DND-41 (cell line): Measurements from ENCODE around the gene SLC25A1.

Experiments used
- EZH2 ChIP-seq: IDR thresholded peaks from 3 replicates; pipeline ENCODE4 v1.6.1; 2012; ENCODE audit warnings: borderline replicate concordance, low read depth, mild to moderate bottlenecking, moderate library complexity, low read length, inconsistent platforms; ENCODE audit not compliant: severe bottlenecking
- TF ChIP-seq, protein P1 (sequence below): IDR thresholded peaks from 2 replicates; pipeline ENCODE4 v1.5.1; 2012; ENCODE audit warnings: borderline replicate concordance, low read length, moderate library complexity, mild to moderate bottlenecking; ENCODE audit not compliant: poor library complexity, severe bottlenecking; ENCODE audit errors: extremely low read depth

DNA sequence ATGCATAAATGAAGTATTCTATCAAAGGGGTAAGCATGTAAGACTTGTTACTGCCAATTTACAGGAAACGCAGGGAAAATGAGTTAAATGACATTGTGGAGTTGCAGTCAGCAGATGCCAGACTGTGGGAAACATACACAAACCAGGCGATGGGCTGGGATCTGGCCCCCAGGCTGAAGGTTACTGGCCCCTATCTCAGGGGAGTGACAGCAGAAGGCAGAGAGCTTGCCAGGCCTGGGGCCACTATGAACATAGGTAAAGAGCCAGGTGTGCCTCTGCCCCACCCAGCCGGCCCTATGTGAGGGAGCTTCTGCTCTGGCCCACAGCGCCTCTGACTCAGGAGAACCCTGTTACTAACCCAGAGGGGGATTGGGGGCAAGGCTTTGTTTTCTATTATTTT, 26.1 kb upstream of the SLC25A1 start:
- TF ChIP-seq, protein P1, sequence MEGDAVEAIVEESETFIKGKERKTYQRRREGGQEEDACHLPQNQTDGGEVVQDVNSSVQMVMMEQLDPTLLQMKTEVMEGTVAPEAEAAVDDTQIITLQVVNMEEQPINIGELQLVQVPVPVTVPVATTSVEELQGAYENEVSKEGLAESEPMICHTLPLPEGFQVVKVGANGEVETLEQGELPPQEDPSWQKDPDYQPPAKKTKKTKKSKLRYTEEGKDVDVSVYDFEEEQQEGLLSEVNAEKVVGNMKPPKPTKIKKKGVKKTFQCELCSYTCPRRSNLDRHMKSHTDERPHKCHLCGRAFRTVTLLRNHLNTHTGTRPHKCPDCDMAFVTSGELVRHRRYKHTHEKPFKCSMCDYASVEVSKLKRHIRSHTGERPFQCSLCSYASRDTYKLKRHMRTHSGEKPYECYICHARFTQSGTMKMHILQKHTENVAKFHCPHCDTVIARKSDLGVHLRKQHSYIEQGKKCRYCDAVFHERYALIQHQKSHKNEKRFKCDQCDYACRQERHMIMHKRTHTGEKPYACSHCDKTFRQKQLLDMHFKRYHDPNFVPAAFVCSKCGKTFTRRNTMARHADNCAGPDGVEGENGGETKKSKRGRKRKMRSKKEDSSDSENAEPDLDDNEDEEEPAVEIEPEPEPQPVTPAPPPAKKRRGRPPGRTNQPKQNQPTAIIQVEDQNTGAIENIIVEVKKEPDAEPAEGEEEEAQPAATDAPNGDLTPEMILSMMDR = no peak
- no peak for TF ChIP-seq EZH2
